Prostate gland (tissue), 2 donors: ENCODE data around the gene FIBP.

Experiments
- CTCF ChIP-seq, 4 experiments: fragments of 200-600 bp in 2 of 4; fragments of 450-650 bp in 2 of 4; sonication (generic) in 2 of 4; IDR thresholded peaks; 1 replicate in 3 of 4; 2 replicates in 1 of 4; pipeline ENCODE4 v1.5.1; 2016 to 2019; ENCODE audit warnings: antibody characterized with exemption in 4 of 4, mild to moderate bottlenecking in 2 of 4, moderate library complexity in 2 of 4
- POLR2AphosphoS5 ChIP-seq: sonication (generic); formaldehyde crosslinking; IDR thresholded peaks from one replicate; pipeline ENCODE4 v1.6.1; 2017; ENCODE audit warnings: antibody characterized with exemption

- TF ChIP-seq POLR2AphosphoS5 = no peak
- TF ChIP-seq CTCF (IDR thresholded peaks at IDR 0.05) = no peak
Observed at GRCh38 chr11:65912845-65913244, 24.6 kb upstream of the FIBP start.
